Activated CD4-positive, alpha-beta memory T cell treated with anti-CD3 and anti-CD28 coated beads, Interleukin-2, amount 10 ng/mL, durations not matched to agents 7 days and 5 days (primary cell): ENCODE results near the gene KLHL22. TPM values are rescaled to one million over a fixed set of nuclear protein-coding genes. Genes with fewer than 3 reads are reported as not detected.
"Not testable (repeated sequence)": the region's sequence is repeated elsewhere in the genome, so short reads cannot be mapped to it uniquely, and the experiment has no call there.

Source experiments
- CTCF ChIA-PET: fragments of 350-600 bp; sonication (Branson Sonifier 250); formaldehyde crosslinking; loops from one replicate; lab custom pipeline; 2021; ENCODE audit warnings: antibody characterized with exemption, inconsistent platforms; lab: Charles Lee
- POLR2A ChIA-PET: fragments of 350-600 bp; sonication (Branson Sonifier 250); formaldehyde crosslinking; loops from one replicate; lab custom pipeline; 2021; ENCODE audit warnings: antibody characterized with exemption; lab: Charles Lee
- DNase-seq: peaks from one replicate; pipeline ENCODE4 v3.0.0-alpha.2; 2020
- H3K27ac Mint-ChIP-seq: one replicate; pipeline ENCODE4 v1.8.0; 2021; ENCODE audit warnings: mild to moderate bottlenecking, mixed read lengths
- H3K27me3 Mint-ChIP-seq: one replicate; pipeline ENCODE4 v1.8.0; 2021; ENCODE audit warnings: mixed read lengths
- H3K36me3 Mint-ChIP-seq: one replicate; pipeline ENCODE4 v1.8.0; 2021; ENCODE audit warnings: low read depth, mixed read lengths
- H3K4me1 Mint-ChIP-seq: one replicate; pipeline ENCODE4 v1.8.0; 2021; ENCODE audit warnings: mixed read lengths
- H3K4me3 Mint-ChIP-seq: one replicate; pipeline ENCODE4 v1.8.0; 2021; ENCODE audit warnings: mild to moderate bottlenecking, mixed read lengths
- H3K9me3 Mint-ChIP-seq: one replicate; pipeline ENCODE4 v1.8.0; 2021; ENCODE audit warnings: mixed read lengths
- total RNA-seq, 2 experiments: library from RNA; stranded (reverse); gene quantifications; one replicate each; pipeline ENCODE4 v1.2.3, GENCODE V29; 2021

The KLHL22 gene
- total RNA-seq, 2 experiments from 2014 or later: 31.1 to 32.8 TPM

DNA sequence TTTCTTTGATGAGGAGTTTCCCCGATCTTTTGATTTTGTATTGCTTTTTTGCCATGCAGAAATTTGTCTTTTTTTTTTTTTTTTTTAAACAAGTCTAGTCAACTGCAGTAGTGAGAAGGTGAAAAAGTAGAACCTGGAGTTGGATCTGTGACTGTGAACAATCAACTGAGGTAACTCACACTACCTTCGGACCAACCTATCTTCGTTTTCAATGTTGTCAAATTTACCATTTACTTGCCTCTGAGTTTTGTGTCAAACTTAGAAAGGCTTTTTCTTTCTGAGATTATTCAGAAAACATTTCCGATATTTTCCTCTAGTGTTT lies 20.5 kb downstream of the KLHL22 start:
- Mint-ChIP-seq H3K4me1 (peaks cover 31% of the 10 kb centered on the region), H3K36me3 (peaks cover 29% of the 10 kb centered on the region), H3K27me3 (no peaks in the 10 kb centered on the region), H3K4me3 (peak overlapping the region; percentile 37), H3K9me3 (no peaks in the 10 kb centered on the region), H3K27ac (peak overlapping the region; percentile 73)
- no peak for DNase-seq
- CTCF ChIA-PET: no interaction called here
- POLR2A ChIA-PET: interaction anchor here (2.0 kb wide), 1 partner anchor 11 kb away, joined by 9 read pairs; no protein-coding TSS in a partner anchor

DNA sequence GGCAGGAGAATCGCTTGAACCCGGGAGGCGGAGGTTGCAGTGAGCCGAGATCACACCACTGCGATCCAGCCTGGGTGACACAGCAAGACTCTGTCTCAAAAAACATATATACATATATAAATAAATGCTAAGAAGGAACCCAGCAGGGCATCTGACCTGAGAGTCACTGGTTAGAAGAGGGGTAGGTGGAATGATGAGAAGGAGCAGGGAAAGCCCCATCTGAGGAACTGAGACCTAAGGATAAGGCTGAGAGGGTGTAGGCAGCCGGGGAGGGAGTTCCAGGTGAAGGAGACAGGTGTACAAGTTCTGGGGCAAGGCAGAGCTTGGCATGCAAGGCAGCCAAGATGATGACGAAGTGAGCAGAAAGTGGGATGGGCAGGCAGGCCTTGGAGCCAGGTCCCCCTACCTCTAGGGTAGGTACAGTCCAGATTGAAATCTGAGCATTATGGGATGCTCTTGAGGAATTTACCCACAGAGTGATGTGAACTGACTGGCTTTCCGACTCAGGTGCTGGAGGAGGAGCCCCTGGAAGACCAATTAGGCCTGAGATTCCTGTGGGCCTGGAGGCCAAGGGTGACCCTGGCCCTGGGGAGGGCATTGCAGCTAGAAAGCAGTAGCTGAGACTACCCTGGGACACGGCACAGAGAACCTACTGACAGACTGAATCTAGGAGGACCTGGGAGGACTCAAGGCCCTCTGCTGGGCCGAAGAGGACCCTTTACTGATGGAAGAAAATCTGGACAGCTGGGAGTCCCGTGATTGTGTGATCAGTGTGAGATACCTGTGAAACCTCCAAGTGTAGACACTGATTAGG lies 22.8 kb downstream of the KLHL22 start:
- Mint-ChIP-seq H3K4me1 (peaks cover 36% of the 10 kb centered on the region), H3K27ac (no peak overlapping the region), H3K36me3 (peaks cover 35% of the 10 kb centered on the region), H3K27me3 (no peaks in the 10 kb centered on the region), H3K9me3 (no peaks in the 10 kb centered on the region), H3K4me3 (no peak overlapping the region)
- ChIA-PET CTCF (interaction anchor here (0.8 kb wide), 1 partner anchor 9 kb away, joined by 3 read pairs; no protein-coding TSS in a partner anchor), POLR2A (interaction anchor here (0.8 to 2.0 kb wide), 3 partner anchors 8 to 35 kb away, joined by 3 to 5 read pairs (median 5); partner anchors contain the start of genes KLHL22 and MED15)
- no peak for DNase-seq

DNA sequence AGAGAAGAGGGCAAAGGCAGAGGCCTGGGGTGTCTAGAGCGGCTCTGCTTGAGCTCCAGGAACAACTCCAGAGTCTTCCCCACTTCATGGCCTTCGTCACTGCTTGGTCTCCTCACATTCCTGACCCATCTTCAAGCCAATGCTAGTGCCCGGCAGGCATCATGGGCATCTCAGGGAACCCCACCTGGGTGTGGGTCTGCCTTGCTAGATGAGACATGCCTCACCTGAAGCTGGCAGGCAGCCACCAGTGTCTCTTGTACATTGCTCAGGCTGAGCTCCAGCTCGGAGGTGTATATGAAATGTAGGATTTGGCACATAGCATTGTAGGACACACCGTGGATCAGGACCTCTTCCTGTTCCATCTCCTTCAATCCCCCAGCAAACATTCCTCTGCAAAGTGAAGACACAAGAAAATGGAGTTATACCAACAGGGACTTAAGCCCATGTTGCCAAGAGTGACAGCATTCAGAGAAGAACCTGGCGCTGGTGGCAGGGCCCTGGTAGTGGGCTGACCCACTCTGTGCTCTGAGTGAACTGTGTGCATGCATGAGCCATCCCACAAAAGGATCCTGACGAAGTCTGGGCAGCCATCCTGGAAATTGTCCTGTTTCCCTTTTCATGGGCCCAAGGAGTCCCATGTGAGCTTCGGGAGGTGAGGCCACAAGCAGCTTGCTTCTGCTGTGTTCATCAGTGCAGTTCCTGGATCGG lies 24.3 kb downstream of the KLHL22 start:
- DNase-seq: no peak
- no peaks in the 10 kb centered on the region for H3K27me3 Mint-ChIP-seq
- peaks cover 40% of the 10 kb centered on the region for H3K4me1 Mint-ChIP-seq
- ChIA-PET CTCF (interaction anchor here (0.5 kb wide), 1 partner anchor 53 kb away, joined by 3 read pairs; no protein-coding TSS in a partner anchor), POLR2A (interaction anchor here (1.2 kb wide), 1 partner anchor 23 kb away, joined by 3 read pairs; no protein-coding TSS in a partner anchor)
- no peak overlapping the region for H3K27ac Mint-ChIP-seq
- peaks cover 35% of the 10 kb centered on the region for H3K36me3 Mint-ChIP-seq
- no peak overlapping the region for H3K4me3 Mint-ChIP-seq
- H3K9me3 Mint-ChIP-seq: no peaks in the 10 kb centered on the region

DNA sequence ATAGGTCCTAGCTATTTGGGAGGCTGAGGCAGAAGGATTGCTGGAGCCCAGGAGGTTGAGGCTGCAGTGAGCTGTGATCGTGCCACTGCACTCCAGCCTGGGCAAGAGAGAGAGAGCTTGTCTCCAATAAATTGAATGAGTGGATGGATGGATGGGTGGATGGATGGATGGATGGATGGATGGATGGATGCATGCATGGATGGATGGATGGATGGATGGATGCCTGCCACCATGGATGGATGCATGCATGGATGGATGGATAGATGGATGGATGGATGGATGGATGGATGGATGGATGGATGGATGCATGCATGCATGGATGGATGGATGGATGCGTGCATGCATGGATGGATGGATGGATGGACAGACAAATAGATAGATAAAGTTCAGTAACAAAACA lies 25.1 kb downstream of the KLHL22 start:
- H3K36me3 Mint-ChIP-seq: peaks cover 39% of the 10 kb centered on the region
- H3K9me3 Mint-ChIP-seq, DNase-seq, H3K27ac Mint-ChIP-seq, H3K4me3 Mint-ChIP-seq, H3K27me3 Mint-ChIP-seq: not testable (repeated sequence)
- POLR2A ChIA-PET: interaction anchor here (1.2 kb wide), 1 partner anchor 24 kb away, joined by 3 read pairs; no protein-coding TSS in a partner anchor
- peaks cover 40% of the 10 kb centered on the region for H3K4me1 Mint-ChIP-seq
- CTCF ChIA-PET: interaction anchor here (0.6 kb wide), 1 partner anchor 9 kb away, joined by 7 read pairs; no protein-coding TSS in a partner anchor

DNA sequence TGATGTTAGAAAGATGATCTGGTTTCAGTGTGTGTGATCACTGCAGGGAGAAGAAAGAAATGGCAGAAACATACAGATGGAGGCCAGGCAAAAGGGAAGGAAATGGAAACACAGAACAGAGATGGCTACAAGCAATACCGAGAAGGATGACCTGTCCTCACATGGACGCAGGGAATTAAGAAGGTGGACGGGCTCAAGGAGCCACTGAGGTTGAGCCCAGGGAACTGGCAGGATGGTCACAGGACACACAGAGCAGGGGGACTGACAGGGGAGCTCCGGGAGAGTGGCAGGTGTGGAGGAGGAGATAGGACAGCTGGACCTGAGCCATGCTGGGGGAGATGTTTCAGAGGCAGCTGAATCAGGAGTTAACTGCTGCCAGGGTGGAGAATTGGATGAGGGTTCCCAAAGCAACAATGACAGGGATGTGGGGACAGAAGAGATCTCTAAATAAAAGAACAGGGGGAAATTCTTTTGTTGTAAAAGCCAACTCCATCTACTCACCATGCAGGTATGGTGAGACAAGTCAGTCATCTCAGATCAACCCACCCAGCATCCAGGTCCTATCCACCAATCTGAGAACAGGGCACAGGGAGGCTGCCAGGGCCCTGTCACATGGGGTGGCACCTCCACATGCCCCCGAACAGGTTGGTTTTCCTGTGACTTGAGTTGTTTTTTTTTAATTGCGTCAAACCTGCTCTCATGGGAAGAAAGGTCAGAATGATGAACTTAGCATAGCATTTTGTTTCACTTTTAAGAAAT lies 26.3 kb downstream of the KLHL22 start:
- Mint-ChIP-seq H3K4me3 (no peak overlapping the region), H3K4me1 (peaks cover 41% of the 10 kb centered on the region), H3K27me3 (no peaks in the 10 kb centered on the region), H3K27ac (peak overlapping the region; percentile 6), H3K9me3 (no peaks in the 10 kb centered on the region), H3K36me3 (peaks cover 45% of the 10 kb centered on the region)
- POLR2A ChIA-PET: interaction anchor here (1.0 kb wide), 1 partner anchor 102 kb away, joined by 3 read pairs; no protein-coding TSS in a partner anchor
- DNase-seq: no peak
- CTCF ChIA-PET: interaction anchor here (1.1 kb wide), 1 partner anchor 26 kb away, joined by 3 read pairs; the partner anchor contains the start of gene KLHL22

DNA sequence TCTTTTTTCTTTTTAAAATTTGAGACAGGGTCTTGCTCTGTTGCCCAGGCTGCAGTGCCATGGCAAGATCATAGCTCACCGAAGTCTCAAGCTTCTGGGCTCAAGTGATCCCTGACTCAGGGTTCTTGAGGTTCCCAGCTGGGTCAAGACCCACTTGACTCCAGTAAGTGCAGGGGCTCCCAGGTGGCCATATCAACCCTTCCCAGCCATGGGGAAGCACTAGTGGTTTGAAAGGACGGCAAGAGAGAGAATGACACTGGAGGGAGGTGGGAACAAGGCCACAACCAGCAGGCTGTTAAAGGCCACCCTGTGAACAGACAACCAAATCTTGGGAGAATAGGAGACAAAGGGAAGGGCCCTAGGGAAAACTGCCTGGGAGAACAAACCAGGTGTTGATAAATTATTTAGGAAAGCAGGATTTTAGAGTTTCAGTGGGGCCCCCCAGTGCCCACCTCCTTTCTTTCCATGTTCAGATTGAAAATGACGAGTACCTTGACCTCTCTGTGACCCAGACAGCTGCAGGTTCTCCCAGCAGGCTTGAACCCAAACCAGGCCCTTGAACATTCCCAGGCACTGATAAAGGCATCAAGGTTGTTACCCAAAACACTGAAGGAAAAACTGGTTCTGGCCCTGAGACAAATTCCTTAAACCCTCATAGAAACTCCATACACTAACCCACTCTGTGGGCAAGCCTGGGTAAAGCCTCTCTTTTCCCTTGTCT lies 28.8 kb downstream of the KLHL22 start:
- Mint-ChIP-seq H3K27me3 (no peaks in the 10 kb centered on the region), H3K9me3 (no peaks in the 10 kb centered on the region), H3K27ac (peak overlapping the region; percentile 63), H3K4me3 (no peak overlapping the region), H3K4me1 (peaks cover 56% of the 10 kb centered on the region), H3K36me3 (peaks cover 52% of the 10 kb centered on the region)
- ChIA-PET CTCF (no interaction called here), POLR2A (interaction anchor here (0.7 kb wide), 1 partner anchor 11 kb away, joined by 3 read pairs; no protein-coding TSS in a partner anchor)
- no peak for DNase-seq

DNA sequence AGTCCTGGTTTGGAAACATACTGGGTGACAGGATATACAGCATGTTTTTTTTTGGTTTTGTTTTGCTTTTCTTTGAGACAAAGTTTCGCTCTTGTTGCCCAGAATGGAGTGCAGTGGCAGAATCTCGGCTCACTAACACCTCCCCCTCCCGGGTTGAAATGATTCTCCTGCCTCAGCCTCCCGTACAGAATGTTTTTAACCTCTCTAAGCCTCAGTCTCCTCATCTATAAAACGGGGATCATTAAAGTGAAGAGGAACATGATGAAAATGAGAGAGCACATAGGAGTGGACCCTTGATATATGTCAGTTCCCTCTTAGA lies 29.9 kb downstream of the KLHL22 start:
- Mint-ChIP-seq H3K4me3 (no peak overlapping the region), H3K36me3 (peaks cover 46% of the 10 kb centered on the region), H3K9me3 (no peaks in the 10 kb centered on the region), H3K27ac (peak overlapping the region; percentile 99), H3K27me3 (no peaks in the 10 kb centered on the region), H3K4me1 (peaks cover 60% of the 10 kb centered on the region)
- ChIA-PET CTCF (no interaction called here), POLR2A (interaction anchor here (1.6 to 3.5 kb wide), 3 partner anchors 29 to 106 kb away, joined by 6 to 57 read pairs (median 36); partner anchors contain the start of genes KLHL22 and MED15)
- peak; percentile 20 for DNase-seq

DNA sequence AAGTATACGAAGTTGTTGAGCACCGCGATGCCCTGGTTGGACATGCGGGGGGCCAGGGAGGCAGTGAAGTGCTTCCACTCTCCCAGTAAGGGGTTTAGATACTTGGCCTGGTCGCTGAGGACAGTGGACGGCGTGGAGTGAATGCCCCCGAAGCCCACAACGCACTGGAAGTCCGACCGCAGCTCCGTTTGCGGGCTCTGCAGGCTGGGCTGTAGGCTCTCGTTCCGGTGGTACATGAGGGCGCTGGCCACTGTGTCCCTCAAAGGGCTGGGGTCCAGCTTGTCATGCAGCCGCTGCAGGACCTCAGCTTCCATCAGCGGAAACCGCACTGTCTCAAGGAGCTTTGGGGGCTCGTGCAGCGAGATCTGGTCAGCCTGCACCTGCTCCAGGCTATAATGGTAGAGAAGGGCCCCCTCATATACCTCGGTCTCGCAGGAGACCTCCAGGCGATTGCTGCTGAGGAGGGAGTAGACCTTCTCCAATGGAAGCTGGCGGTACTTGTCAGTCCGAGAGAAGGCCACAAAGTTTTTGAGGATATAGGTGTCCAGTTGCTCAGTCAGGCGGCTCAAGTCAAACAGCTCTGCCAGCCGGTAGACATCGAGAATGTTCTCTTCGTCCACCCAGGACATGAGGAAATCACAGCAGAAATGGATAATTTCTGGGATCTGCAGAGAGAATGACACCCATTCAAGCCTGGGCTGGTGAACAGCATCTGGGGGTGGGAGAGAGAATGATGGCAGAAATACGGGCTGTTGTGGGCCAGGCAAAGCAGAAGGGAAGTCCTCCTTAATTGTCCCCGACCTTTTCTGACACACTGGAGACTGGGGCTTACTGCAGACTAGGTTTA lies 30.5 kb downstream of the KLHL22 start:
- CTCF ChIA-PET: interaction anchor here (1.4 to 3.4 kb wide), 4 partner anchors 10 to 92 kb away, joined by 4 to 23 read pairs (median 15); partner anchors contain the start of gene KLHL22
- H3K27me3 Mint-ChIP-seq: no peaks in the 10 kb centered on the region
- POLR2A ChIA-PET: interaction anchor here (0.6 to 3.5 kb wide), 17 partner anchors 8 to 258 kb away, joined by 3 to 57 read pairs (median 5); partner anchors contain the start of genes KLHL22, MED15 and ZNF74
- H3K4me3 Mint-ChIP-seq: peak overlapping the region; percentile 38
- peak overlapping the region; percentile 99 for H3K27ac Mint-ChIP-seq
- DNase-seq: no peak
- peaks cover 60% of the 10 kb centered on the region for H3K4me1 Mint-ChIP-seq
- H3K9me3 Mint-ChIP-seq: no peaks in the 10 kb centered on the region
- H3K36me3 Mint-ChIP-seq: peaks cover 42% of the 10 kb centered on the region

DNA sequence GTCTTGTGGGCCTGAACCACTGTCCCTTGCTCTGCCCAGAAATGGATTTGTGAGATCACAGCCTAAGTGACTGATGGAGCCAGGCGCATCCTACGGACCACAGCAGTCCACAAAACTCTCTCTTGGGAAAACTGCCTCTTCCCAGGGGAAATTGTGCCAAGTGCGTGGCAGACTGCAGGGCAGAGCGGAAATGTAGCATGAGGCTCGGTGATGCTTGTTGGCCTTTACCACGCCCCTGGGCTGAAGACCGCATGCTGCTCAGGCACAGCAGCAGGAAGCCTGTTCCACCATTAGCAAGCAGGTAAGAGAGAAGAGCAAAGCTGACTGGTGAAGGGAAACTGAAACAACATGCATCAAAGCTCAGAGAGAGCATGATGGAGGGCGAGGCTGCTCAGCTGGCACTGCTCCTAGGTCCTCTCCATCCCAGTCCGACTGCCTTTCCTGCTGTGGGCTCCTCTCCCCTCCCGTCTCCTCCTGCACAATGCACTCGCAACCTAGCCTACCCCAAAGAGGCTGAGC lies 31.4 kb downstream of the KLHL22 start:
- Mint-ChIP-seq H3K9me3 (no peaks in the 10 kb centered on the region), H3K27ac (peak overlapping the region; percentile 99), H3K4me3 (peak overlapping the region; percentile 38), H3K27me3 (no peaks in the 10 kb centered on the region), H3K4me1 (peaks cover 52% of the 10 kb centered on the region), H3K36me3 (peaks cover 43% of the 10 kb centered on the region)
- peak; percentile 83 for DNase-seq
- CTCF ChIA-PET: interaction anchor here (0.5 to 3.4 kb wide), 11 partner anchors 9 to 147 kb away, joined by 3 to 23 read pairs (median 5); partner anchors contain the start of genes KLHL22 and MED15
- POLR2A ChIA-PET: interaction anchor here (0.6 to 3.5 kb wide), 26 partner anchors 9 to 518 kb away, joined by 3 to 57 read pairs (median 4); partner anchors contain the start of genes KLHL22, LZTR1, MED15 and TRMT2A

DNA sequence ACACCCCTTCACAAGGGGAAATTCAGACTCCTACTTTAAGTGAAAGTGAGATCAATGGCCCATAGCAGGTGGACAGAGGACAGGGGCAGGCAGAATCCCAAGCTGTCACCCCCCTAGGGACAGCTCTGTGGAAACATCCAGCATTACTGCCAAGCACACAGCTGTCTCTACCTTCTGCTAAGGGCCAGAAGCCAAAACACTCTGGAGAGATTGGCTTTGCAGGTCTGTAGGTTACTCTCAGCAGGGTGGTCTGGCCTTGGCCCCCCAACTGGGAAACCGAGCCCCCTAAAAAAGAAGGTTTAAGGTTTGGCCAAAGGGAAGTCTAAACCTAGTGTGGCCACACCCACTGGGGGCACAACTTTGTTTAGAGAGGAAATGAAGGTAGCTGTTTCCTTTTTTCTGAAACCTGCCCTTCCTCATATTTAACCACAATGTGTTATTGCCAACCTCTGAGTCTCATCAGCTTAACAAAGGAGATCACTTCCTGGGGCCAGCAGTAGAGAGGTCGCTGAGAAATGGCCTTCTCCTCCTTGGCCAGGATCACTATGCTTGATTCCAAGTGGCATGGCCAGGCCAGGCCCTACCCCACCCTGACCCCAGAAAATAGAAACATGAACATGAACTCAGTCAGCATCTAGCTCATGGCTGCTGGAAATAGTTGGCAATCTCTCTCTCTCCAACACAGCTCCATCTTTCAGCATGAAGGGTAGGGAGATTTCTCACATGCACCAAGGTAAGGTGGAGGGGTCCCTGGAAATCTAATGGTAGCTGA lies 32.1 kb downstream of the KLHL22 start:
- DNase-seq: peak; percentile 52
- POLR2A ChIA-PET: interaction anchor here (0.9 to 3.5 kb wide), 22 partner anchors 9 to 519 kb away, joined by 3 to 57 read pairs (median 5); partner anchors contain the start of genes KLHL22, LZTR1, MED15 and TRMT2A
- Mint-ChIP-seq H3K4me1 (peaks cover 49% of the 10 kb centered on the region), H3K27ac (peak overlapping the region; percentile 99), H3K9me3 (no peaks in the 10 kb centered on the region), H3K27me3 (no peaks in the 10 kb centered on the region), H3K4me3 (peak overlapping the region; percentile 38), H3K36me3 (peaks cover 39% of the 10 kb centered on the region)
- CTCF ChIA-PET: interaction anchor here (0.5 to 3.4 kb wide), 13 partner anchors 8 to 146 kb away, joined by 3 to 23 read pairs (median 5); partner anchors contain the start of genes KLHL22 and MED15
